GM21390 (cell line): ENCODE data around the gene TFIP11.

Source experiments
- ATAC-seq: cut with Tn5 transposase; IDR thresholded peaks from one replicate; pipeline ENCODE4 v1.9.1; 2021; ENCODE audit not compliant: unreplicated experiment

TFIP11 gene

DNA sequence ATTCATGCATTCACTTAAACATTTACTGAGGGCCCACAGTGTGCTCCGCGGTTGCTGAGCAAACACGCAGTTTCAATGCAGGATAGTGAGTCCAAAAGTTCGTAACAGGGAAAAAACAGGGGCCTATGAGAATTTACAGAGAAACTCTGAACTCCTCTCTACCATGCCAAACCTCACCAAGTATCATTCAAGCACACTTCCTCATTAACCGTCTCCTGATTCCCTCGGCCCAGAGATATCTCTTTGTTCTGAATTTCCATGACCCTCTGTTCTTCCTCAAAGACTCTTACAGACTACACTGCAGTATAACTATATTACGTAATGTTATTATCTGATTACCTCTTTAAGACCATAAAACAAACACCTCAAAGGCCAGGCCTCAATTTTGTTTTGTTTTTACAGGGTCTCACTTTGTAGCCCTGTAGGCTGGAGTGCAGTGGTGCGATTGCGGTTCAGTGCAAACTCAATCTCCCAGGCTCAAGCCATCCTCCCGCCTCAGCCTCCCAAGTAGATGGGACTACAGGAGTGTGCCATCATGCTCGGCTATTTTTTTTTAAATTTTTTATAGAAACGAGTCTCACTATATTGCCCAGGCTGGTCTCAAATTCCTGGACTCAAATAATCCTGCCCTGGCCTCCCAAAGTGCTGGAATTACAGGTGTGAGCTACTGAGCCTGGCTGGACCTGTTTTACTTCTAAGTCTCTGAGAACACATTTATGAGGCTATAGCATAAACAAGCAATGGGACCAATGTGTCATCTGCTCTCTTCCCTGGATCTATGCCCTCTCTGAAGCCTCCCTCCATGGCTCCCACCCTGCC lies 32.3 kb downstream of the TFIP11 start:
- no peak for ATAC-seq

DNA sequence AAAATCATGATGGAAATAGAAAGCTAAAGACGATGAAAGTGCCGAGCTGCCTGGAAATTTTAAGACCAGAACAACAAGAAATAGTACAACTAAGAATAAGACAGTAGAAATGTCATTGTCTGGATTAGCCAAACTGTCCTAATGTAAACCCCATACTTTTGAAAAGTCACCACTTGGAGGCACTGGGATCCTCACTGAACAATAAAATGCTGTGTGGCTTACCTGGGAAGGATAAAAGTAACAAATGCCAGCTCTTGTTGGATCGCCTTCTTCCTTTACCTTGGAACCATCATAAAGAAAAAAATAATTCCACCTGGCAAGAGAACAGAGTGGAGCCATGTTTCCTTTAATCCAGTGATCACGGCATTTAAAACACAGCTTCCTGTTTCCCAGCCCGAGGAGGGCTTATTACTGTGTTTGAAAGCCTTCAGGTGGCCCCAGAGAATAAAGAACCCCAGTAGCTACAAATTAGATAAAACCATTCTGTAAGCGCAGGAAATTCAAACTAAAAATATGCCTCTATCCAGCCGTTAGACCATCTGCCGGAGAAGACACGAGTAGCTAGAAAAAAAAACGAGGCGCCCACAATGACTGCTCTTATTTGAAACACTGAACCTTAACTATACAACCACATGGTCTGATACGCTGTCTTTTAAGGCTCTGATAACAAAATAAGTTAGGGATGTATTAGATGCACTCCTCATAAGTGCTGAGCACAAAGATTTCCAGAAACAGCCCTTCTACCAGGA lies 33.1 kb downstream of the TFIP11 start:
- ATAC-seq = no peak

DNA sequence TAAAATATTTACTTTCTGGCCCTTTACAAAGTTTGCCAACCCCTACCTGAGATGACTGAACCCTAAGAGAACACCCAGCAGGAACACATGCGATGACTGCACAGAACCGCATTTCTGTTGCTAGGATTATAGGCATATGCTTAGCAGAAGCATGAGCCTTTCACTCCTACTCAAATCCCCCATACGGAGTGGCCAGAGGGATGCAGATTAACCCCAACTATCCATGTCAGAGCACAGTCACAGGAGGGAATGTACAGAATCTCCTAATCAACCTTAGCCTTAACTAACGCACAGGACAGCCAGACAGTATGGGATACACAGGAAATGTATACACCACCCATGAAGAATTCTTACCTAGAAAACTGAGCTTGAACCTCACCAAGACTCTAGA lies 34.9 kb downstream of the TFIP11 start:
- no peak for ATAC-seq

- no peak for ATAC-seq
These were observed 35.5 kb downstream of the TFIP11 start for GRCh38 chr22:26476705-26477340.

- ATAC-seq = no peak
These were observed 37.6 kb downstream of the TFIP11 start for GRCh38 chr22:26474682-26475081.

- ATAC-seq = no peak
These were observed 40.8 kb downstream of the TFIP11 start for GRCh38 chr22:26471522-26471921.

DNA sequence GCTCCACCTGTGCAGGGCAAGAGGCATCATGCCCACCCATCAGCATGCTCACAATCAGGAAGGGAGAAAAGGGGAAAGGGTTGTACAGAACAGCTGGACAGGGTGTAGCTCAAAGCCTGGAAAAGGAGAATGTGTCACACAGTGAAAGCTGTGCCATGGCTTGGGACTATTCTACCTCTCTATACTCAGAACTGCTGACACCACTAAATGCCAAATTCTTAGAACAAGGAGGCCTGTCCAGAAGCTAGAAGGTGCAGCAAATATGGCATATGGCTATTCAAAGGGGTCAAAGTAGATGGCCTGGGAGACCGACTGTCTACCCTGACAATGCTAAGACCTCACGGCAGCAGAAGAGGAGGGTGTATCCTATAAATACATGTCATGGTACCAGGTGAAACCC lies 41.5 kb downstream of the TFIP11 start:
- ATAC-seq = no peak

GRCh38 chr22:26466196-26466595 lies 46.1 kb downstream of the TFIP11 start:
- no peak for ATAC-seq

GRCh38 chr22:26464312-26464711 lies 48.0 kb downstream of the TFIP11 start:
- no peak for ATAC-seq

DNA sequence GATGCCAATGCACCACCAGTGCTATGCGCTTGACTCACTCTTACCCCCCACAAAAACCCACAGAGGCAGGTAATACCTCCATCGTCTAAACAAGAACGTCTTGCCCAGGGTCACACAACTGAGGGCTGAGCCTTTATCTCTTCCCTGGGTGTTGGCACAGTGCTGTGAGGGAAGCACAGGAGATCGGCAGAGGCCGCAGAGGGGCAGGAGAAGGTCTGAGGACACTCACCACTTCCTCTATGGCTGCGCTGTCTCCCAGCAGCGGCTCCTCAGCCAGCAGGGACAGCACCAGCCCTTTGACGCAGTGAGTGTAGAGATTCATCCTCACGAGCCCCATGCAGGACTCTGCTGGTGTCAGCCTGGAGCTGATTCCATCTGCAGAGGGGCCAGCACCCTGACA lies 48.6 kb downstream of the TFIP11 start:
- ATAC-seq = no peak

- no peak for ATAC-seq
These were observed 49.1 kb downstream of the TFIP11 start for GRCh38 chr22:26463101-26463661.

GRCh38 chr22:26462641-26463040 lies 49.6 kb downstream of the TFIP11 start:
- no peak for ATAC-seq

GRCh38 chr22:26462051-26462450 lies 50.2 kb downstream of the TFIP11 start:
- ATAC-seq = no peak

DNA sequence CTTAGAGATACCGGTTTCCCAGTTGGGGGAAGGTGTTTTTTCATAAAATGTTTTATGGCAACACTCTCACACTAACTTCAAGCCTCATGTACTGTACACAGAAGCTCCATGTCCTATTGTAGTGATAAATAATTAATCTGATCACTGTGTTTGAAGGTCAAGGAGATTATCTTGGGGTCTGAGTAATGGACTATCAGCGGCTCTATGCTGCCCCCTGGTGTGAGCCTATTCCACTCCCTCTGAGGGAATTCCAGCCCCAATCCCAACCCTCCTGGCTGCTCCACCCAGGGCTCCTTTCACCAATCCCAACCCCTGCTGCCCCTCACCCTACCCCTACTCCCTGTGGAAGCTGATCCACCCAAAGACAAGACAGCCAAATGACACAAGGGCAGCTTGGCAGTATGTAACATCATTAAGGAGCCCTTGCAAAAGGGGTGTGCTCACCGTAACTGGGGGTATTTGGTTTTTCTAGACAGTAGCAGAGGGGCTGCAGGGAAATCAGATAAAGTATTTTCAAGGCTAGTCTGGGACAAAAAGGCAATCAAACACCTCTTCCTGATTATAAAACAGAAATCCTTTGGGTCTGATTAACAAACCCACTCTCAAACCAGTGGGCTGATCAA lies 51.0 kb downstream of the TFIP11 start:
- no peak for ATAC-seq

DNA sequence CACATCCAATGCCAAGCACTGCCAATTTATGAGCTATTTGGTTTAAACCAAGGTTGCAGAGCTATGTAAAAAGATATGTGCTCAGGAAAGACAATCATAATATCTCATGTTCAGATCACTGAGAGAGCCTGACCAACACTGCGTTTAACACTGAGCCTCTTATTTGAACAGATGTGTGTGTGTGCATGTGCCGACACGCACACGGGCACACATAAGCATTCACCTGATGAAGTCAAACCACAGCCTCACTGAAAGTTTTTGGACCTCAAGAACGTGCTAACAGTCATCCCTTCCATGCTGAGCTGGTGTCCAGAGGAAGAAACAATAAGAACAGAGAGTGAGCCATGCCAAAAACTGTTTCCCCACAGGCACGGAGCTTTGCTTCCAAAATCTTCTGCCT lies 52.1 kb downstream of the TFIP11 start:
- ATAC-seq = no peak

- ATAC-seq = no peak
These were observed 54.5 kb downstream of the TFIP11 start for GRCh38 chr22:26457661-26458272.

GRCh38 chr22:26453812-26454500 lies 58.3 kb downstream of the TFIP11 start:
- no peak for ATAC-seq

- no peak for ATAC-seq
These were observed 59.1 kb downstream of the TFIP11 start for GRCh38 chr22:26453216-26453615.

GRCh38 chr22:26452236-26453016 lies 59.8 kb downstream of the TFIP11 start:
- no peak for ATAC-seq
